Retinal pigment epithelial cell (primary cell): ENCODE results near the gene PDP2.
"Not testable (repeated sequence)": the region's sequence is repeated elsewhere in the genome, so short reads cannot be mapped to it uniquely, and the experiment has no call there.

ENCODE experiments used
- DNase-seq: peaks from one replicate; pipeline ENCODE4 v3.0.0-alpha.2; 2010; ENCODE audit warnings: low read depth
- H3K4me3 ChIP-seq: 2 replicates; pipeline ENCODE4 v1.5.1; 2011; ENCODE audit warnings: mild to moderate bottlenecking, low read length, control low read depth, moderate library complexity
- CTCF ChIP-seq: conservative IDR thresholded peaks from 2 replicates; pipeline ENCODE4 v1.5.1; 2011; ENCODE audit warnings: low read depth, low read length, control low read depth, inconsistent platforms

Gene PDP2

DNA sequence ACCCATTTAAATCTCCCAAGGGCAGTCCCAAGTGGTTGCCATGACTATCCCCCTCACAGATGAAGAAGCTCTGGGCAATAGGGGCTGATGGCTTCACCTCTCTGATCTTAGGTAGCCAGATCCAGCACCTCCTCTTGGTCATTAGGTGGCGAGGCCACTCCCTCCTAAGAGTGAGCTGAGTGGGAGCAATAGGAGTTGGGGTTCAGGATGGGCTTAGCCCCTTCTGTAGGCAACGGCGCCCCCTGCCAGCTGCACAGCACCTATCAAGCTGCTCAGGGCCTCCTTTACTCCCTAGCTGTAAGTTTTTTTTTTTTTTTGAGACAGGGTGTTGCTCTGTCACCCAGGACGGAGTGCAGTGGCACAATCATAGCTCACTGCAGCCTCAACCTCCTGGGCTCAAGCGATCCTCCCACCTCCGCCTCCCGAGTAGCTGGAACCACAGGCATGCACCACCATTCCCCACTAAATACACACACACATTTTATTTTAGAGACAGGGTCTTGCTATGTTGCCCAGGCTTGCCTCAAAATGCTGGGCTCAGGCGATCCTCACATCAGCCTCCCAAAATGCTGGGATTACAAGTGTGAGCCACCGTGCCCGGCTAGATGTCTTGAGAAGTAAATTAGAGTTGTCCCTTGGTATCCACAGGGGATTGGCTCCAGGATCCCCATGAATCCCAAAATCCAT, 48.5 kb downstream of the PDP2 start:
- DNase-seq = no peak
- peak; percentile 73 for TF ChIP-seq CTCF
- H3K4me3 ChIP-seq = no peak overlapping the region

DNA sequence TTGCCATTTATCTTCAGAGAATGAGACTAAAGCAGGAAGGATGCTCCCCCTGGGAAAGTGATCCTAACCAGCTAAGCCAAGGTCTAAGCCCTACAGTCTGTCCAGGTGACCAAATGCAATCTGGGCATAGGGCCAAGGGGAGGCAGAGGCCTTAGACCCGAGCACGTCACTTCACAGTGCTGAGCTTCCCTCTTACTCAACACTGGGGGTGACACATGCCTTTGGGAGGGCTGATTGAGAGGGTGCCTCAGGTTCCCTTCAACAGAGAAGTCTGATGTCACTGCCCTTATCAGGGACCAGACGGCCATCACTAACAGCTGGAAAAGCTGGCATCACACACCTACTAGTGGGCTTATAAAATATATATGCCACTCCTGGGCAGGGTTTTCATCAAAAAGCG, 49.9 kb downstream of the PDP2 start:
- no peak for DNase-seq
- no peak overlapping the region for H3K4me3 ChIP-seq
- no peak for TF ChIP-seq CTCF

DNA sequence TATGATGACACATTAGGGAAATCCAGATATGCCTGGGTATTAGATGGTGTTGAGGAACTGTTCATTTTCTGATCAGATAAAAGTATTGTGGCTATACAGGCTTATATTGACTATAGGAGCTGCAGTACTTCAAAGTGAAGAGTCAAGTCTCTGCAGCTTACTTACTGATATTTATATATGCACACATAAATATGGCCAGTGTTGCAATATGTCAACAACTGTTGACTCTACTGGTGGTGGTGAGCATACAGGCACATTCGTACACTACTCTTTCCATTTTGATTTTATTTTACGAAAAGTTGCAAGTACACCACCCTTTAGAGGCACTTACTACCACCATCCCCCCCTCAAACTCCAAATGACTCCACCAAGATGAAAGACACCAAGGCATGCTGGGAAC, 51.4 kb downstream of the PDP2 start:
- no peak overlapping the region for H3K4me3 ChIP-seq
- no peak for DNase-seq
- no peak for TF ChIP-seq CTCF

DNA sequence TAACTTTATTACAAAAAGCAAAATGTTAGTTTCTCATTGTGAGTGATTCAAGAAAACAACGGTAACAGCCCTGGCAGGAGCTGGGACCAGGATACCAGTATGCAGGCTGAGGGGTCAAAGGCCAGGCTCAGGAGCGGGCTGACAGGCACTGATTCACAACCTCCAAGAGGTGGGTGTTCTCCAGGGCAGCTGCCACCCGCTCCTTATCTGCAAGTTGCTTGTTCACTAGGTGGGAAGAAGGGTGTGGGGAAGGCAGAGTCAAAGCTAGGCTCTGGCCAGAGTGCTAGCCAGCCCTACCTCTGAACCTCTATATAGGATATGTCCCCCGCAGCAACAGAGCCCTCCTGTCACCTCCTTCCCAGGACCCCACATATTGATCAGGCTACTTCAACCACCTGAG, 51.8 kb downstream of the PDP2 start:
- TF ChIP-seq CTCF = no peak
- no peak for DNase-seq
- H3K4me3 ChIP-seq = no peak overlapping the region

GRCh38 chr16:66933776-66934137, 53.4 kb downstream of the PDP2 start:
- peak overlapping the region; percentile 95 for H3K4me3 ChIP-seq
- no peak for DNase-seq
- TF ChIP-seq CTCF = no peak

- H3K4me3 ChIP-seq = peak within 1 kb of the TSS; percentile 95
- TF ChIP-seq CTCF = no peak
- DNase-seq = no peak
Measured at GRCh38 chr16:66934138-66934838, 54.0 kb downstream of the PDP2 start, which contains the start of gene CIAO2B. Gene CIAO2B (minus strand): TSS chr16:66934402. CDS start chr16:66934364, 38 bp downstream.

GRCh38 chr16:66934839-66935313, 54.6 kb downstream of the PDP2 start:
- peak overlapping the region; percentile 95 for H3K4me3 ChIP-seq
- DNase-seq = not testable (repeated sequence)
